ENCODE results near the gene PRM3. TPM values are rescaled to one million over a fixed set of nuclear protein-coding genes. Genes with fewer than 3 reads are reported as not detected.
A peak's percentile ranks its signal among the peaks of the same experiment; 100 is the strongest.

Gene PRM3
- total RNA-seq, 1 experiment from 2014 or later: not detected

- H3K4me3 Mint-ChIP-seq: no peak overlapping the region
- no peak overlapping the region for H2AFZ ChIP-seq (ENCODE audit: low read length)
- no peaks in the 10 kb centered on the region for H3K27me3 ChIP-seq (ENCODE audit: insufficient read depth, low read length)
- H4K91ac ChIP-seq (ENCODE audit: insufficient read length, low read depth, low read length): no peak overlapping the region
- no peaks in the 10 kb centered on the region for H3K9me3 ChIP-seq (ENCODE audit: control insufficient read depth, low read depth, low read length)
- no peak overlapping the region for H2BK12ac ChIP-seq (ENCODE audit: insufficient read length, low read depth, low read length)
- no peaks in the 10 kb centered on the region for H4K20me1 ChIP-seq (ENCODE audit: control insufficient read depth, insufficient read depth, insufficient read length)
- no peak overlapping the region for H3K9ac ChIP-seq (ENCODE audit: extremely low read depth, insufficient read length, low read length)
- H3K4ac ChIP-seq (ENCODE audit: low read depth, low read length): no peak overlapping the region
- no peak overlapping the region for H3K18ac ChIP-seq (ENCODE audit: insufficient read length, low read depth, low read length)
- no peaks in the 10 kb centered on the region; the same call in 1 of the 2 replicates for H3K27me3 Mint-ChIP-seq (ENCODE audit: low read depth)
- no peaks in the 10 kb centered on the region; the same call in 1 of the 2 replicates for H3K4me1 ChIP-seq (ENCODE audit: insufficient read depth, low read length)
- no peak overlapping the region for H2BK120ac ChIP-seq (ENCODE audit: low read depth, low read length, poor library complexity, severe bottlenecking)
- no peak overlapping the region for H3K4me2 ChIP-seq (ENCODE audit: insufficient read depth, insufficient read length, low read length)
- no peak overlapping the region for H3K14ac ChIP-seq (ENCODE audit: insufficient read depth, low read length)
- no peak overlapping the region for H2BK15ac ChIP-seq (ENCODE audit: low read depth, low read length)
- peaks cover 0 to 7% of the 10 kb centered on the region in 2 experiments; a peak in 3 of 5 replicates for H3K9me3 Mint-ChIP-seq
- no peak for TF ChIP-seq CTCF (conservative IDR thresholded peaks at IDR 0.05)
- H2AK5ac ChIP-seq (ENCODE audit: insufficient read length, low read length): no peak overlapping the region
- H3K23ac ChIP-seq (ENCODE audit: insufficient read length, low read depth, low read length): no peak overlapping the region
- H3K27ac Mint-ChIP-seq: peak overlapping the region in 1 of 3 experiments; percentile 87; a peak in 1 of 7 replicates
- H3K4me1 Mint-ChIP-seq: peaks cover 9 to 16% of the 10 kb centered on the region in 2 experiments
- H2BK5ac ChIP-seq (ENCODE audit: insufficient read length, low read length): no peak overlapping the region
- no peaks in the 10 kb centered on the region for H3K79me1 ChIP-seq (ENCODE audit: insufficient read depth, low read depth, low read length, poor library complexity, severe bottlenecking)
- H3K27ac ChIP-seq (ENCODE audit: insufficient read length, low read depth, low read length): no peak overlapping the region
- WGBS (ENCODE audit: extremely low coverage, insufficient read length, low lambda C conversion rate): no CpG with 5 or more reads among the region's 11 CpGs
- no peak for DNase-seq
- H3K36me3 Mint-ChIP-seq (ENCODE audit: insufficient read depth in 1 of 3, low read depth in 3 of 3): no peaks in the 10 kb centered on the region
- H3T11ph ChIP-seq (ENCODE audit: low read length): no peak overlapping the region
- no peak overlapping the region for H2BK20ac ChIP-seq (ENCODE audit: low read depth, low read length, poor library complexity, severe bottlenecking)
- no peaks in the 10 kb centered on the region for H3K23me2 ChIP-seq (ENCODE audit: insufficient read length, low read depth, low read length, poor library complexity, severe bottlenecking)
- no peak overlapping the region for H4K8ac ChIP-seq (replicated peaks; ENCODE audit: insufficient read length, low read depth, low read length)
- no peak overlapping the region for H4K5ac ChIP-seq (ENCODE audit: insufficient read length, low read depth, low read length)
- H3K79me2 ChIP-seq (ENCODE audit: insufficient read depth, low read length): no peaks in the 10 kb centered on the region
- H3K56ac ChIP-seq (ENCODE audit: insufficient read length, low read depth, low read length): no peak overlapping the region
Observed at GRCh38 chr16:11276896-11277593, 3.6 kb upstream of the PRM3 start.

All from H9 (cell line).